Vagina (tissue), 2 donors: Measurements from ENCODE around the gene ABCC3. TPM values are rescaled to one million over a fixed set of nuclear protein-coding genes. Genes with fewer than 3 reads are reported as not detected.

Experiments
- DNase-seq, 2 donors: peaks; one replicate each; pipeline ENCODE4 v3.0.0-alpha.2; 2017; ENCODE audit errors: extremely low spot score in 2 of 2
- H3K27ac ChIP-seq: fragments of 200-600 bp; sonication (generic); one replicate; pipeline ENCODE4 v1.5.1; 2019
- H3K27me3 ChIP-seq: fragments of 200-600 bp; sonication (generic); one replicate; pipeline ENCODE4 v1.5.1; 2019
- H3K36me3 ChIP-seq, 2 donors: fragments of 200-600 bp; sonication (generic); one replicate each; pipeline ENCODE4 v1.5.1; 2017 to 2019
- H3K4me1 ChIP-seq: fragments of 200-600 bp; sonication (generic); one replicate; pipeline ENCODE4 v1.5.1; 2019
- H3K4me3 ChIP-seq, 2 donors: fragments of 200-600 bp; sonication (generic); 1 replicate in 1 of 2; 2 replicates in 1 of 2; pipeline ENCODE4 v1.5.1; 2016 to 2019
- H3K9me3 ChIP-seq: fragments of 200-600 bp; sonication (generic); one replicate; pipeline ENCODE4 v1.5.1; 2019
- POLR2A ChIP-seq, 2 donors: fragments of 450-650 bp; IDR thresholded peaks; one replicate each; pipeline ENCODE4 v1.6.1; 2017; ENCODE audit warnings: antibody characterized with exemption in 2 of 2, mild to moderate bottlenecking in 2 of 2, moderate library complexity in 2 of 2
- POLR2AphosphoS5 ChIP-seq, 2 donors: sonication (generic); formaldehyde crosslinking; IDR thresholded peaks; one replicate each; pipeline ENCODE4 v1.9.0; 2017; ENCODE audit warnings: antibody characterized with exemption in 2 of 2, mild to moderate bottlenecking in 2 of 2, low read depth in 1 of 2; ENCODE audit not compliant: insufficient read depth in 1 of 2
- intact Hi-C: fragments of 100-400 bp; cut with DNase I; formaldehyde crosslinking; loops from one replicate; pipeline ENCODE4 v1.15.1; 2023
- total RNA-seq: library from RNA; depleted of rRNA; stranded (reverse); fragments of >200 nt; gene quantifications from one replicate; pipeline ENCODE4 v1.2.3, GENCODE V29; 2016
- TF ChIP-seq, protein P1 (sequence below), 3 experiments: fragments of 450-650 bp in 2 of 3; fragments of 200-600 bp in 1 of 3; sonication (generic) in 1 of 3; IDR thresholded peaks; one replicate each; pipeline ENCODE4 v1.5.1; 2017 to 2019; ENCODE audit warnings: antibody characterized with exemption in 3 of 3, mild to moderate bottlenecking in 2 of 3, moderate library complexity in 2 of 3

The ABCC3 gene
- total RNA-seq, 1 donor from 2014 or later, result 47.6 TPM

DNA sequence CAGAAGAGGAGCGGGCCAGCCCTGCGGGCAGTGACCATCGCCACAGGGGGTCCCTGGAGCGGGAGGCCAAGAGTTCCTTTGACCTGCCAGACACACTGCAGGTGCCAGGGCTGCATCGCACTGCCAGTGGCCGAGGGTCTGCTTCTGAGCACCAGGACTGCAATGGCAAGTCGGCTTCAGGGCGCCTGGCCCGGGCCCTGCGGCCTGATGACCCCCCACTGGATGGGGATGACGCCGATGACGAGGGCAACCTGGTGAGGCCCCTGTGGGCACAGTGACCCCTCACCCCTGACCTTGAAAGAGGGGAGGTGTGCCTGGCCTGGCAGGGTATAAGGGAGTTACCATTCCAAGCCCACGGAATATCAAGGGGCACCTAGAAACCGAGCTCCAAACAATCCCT is 35.1 kb upstream of the ABCC3 start:
- Histone ChIP-seq H3K27me3 (no peaks in the 10 kb centered on the region), H3K9me3 (no peaks in the 10 kb centered on the region), H3K4me1 (peaks cover 9% of the 10 kb centered on the region), H3K36me3 (no peaks in the 10 kb centered on the region), H3K4me3 (no peak overlapping the region), H3K27ac (no peak overlapping the region)
- TF ChIP-seq POLR2A (IDR thresholded peaks at IDR 0.05) (no peak), POLR2AphosphoS5 (IDR thresholded peaks at IDR 0.05; ENCODE audit: insufficient read depth in 1 of 2, low read depth in 1 of 2) (no peak)
- TF ChIP-seq, protein P1, sequence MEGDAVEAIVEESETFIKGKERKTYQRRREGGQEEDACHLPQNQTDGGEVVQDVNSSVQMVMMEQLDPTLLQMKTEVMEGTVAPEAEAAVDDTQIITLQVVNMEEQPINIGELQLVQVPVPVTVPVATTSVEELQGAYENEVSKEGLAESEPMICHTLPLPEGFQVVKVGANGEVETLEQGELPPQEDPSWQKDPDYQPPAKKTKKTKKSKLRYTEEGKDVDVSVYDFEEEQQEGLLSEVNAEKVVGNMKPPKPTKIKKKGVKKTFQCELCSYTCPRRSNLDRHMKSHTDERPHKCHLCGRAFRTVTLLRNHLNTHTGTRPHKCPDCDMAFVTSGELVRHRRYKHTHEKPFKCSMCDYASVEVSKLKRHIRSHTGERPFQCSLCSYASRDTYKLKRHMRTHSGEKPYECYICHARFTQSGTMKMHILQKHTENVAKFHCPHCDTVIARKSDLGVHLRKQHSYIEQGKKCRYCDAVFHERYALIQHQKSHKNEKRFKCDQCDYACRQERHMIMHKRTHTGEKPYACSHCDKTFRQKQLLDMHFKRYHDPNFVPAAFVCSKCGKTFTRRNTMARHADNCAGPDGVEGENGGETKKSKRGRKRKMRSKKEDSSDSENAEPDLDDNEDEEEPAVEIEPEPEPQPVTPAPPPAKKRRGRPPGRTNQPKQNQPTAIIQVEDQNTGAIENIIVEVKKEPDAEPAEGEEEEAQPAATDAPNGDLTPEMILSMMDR (IDR thresholded peaks at IDR 0.05), result no peak
- no peak for DNase-seq
- intact Hi-C loops, result no loop called here

DNA sequence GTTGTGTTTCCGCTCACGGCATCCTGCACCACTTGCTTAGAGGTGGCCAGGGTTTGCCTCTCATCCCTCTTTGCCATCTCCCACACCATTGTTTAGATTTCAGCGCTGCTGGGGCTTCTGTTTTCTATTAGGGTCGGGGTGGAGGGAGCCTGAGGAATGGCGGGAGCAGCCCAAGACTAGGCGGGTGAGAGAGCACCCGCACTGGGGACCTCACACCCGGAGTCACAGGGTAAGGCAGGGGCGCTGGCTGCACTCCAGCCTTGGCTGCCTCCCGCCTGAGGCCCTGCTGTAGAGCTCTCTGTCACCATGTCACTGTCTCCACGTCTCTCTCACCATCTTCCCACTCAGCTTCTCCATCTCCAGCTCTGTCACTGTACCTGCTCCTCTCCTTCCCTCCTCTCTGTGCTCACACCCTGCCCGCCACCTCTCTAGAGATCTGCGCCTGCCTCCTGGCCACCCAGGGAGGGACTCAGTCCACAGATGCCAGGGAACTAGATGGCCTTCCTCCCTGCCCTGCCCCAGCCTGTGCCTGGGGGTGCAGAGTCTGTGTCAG is 32.8 kb upstream of the ABCC3 start:
- Histone ChIP-seq H3K9me3 (no peaks in the 10 kb centered on the region), H3K4me1 (peaks cover 23% of the 10 kb centered on the region), H3K27ac (no peak overlapping the region), H3K36me3 (no peaks in the 10 kb centered on the region), H3K27me3 (no peaks in the 10 kb centered on the region), H3K4me3 (no peak overlapping the region)
- intact Hi-C loops, result no loop called here
- TF ChIP-seq POLR2AphosphoS5 (IDR thresholded peaks at IDR 0.05; ENCODE audit: insufficient read depth in 1 of 2, low read depth in 1 of 2), result no peak
- TF ChIP-seq POLR2A (IDR thresholded peaks at IDR 0.05), result no peak
- no peak for DNase-seq

DNA sequence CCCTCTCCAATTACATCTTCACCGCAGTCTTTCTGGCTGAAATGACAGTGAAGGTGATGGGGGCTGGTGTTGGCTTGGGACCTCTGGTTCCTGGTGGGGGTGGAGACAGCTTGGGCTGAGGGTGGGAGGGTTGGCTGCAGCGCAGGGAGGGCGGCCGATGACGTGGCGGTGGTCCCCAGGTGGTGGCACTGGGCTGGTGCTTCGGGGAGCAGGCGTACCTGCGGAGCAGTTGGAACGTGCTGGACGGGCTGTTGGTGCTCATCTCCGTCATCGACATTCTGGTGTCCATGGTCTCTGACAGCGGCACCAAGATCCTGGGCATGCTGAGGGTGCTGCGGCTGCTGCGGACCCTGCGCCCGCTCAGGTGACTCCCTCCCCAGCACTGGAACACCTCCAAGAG is 31.8 kb upstream of the ABCC3 start:
- DNase-seq, result no peak
- Histone ChIP-seq H3K4me1 (peaks cover 31% of the 10 kb centered on the region), H3K4me3 (no peak overlapping the region), H3K9me3 (no peaks in the 10 kb centered on the region), H3K27me3 (no peaks in the 10 kb centered on the region), H3K36me3 (no peaks in the 10 kb centered on the region), H3K27ac (no peak overlapping the region)
- intact Hi-C loops, result no loop called here
- TF ChIP-seq POLR2AphosphoS5 (IDR thresholded peaks at IDR 0.05; ENCODE audit: insufficient read depth in 1 of 2, low read depth in 1 of 2) (no peak), POLR2A (IDR thresholded peaks at IDR 0.05) (no peak)
- TF ChIP-seq, protein P1 (IDR thresholded peaks at IDR 0.05), result no peak

DNA sequence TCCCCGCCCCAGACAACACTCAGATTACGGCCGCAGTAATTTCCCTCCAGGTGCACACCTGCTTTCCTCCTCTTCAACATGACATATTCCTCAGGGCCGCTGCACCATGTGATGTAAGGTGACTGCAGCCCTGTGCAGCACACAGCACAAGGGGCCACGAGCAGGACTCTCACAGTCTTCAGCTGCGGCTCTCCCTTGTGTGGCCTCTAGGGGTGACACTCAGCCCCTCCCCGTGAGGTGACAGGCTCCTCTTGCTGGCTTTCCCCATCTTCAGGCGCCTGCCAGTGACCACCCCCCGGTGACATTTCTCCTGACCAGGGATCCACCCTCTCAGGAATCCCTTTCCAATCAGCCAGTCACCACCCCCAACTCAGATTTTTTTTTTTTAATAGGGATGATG is 31.3 kb upstream of the ABCC3 start:
- no peak overlapping the region for H3K4me3 ChIP-seq
- intact Hi-C loops, result no loop called here
- H3K27me3 ChIP-seq, result no peaks in the 10 kb centered on the region
- no peak overlapping the region for H3K27ac ChIP-seq
- H3K36me3 ChIP-seq, result no peaks in the 10 kb centered on the region
- no peak for TF ChIP-seq POLR2AphosphoS5 (IDR thresholded peaks at IDR 0.05; ENCODE audit: insufficient read depth in 1 of 2, low read depth in 1 of 2)
- TF ChIP-seq POLR2A (IDR thresholded peaks at IDR 0.05), result no peak
- TF ChIP-seq, protein P1 (IDR thresholded peaks at IDR 0.05), result no peak
- H3K4me1 ChIP-seq, result peaks cover 31% of the 10 kb centered on the region
- no peaks in the 10 kb centered on the region for H3K9me3 ChIP-seq
- no peak for DNase-seq

DNA sequence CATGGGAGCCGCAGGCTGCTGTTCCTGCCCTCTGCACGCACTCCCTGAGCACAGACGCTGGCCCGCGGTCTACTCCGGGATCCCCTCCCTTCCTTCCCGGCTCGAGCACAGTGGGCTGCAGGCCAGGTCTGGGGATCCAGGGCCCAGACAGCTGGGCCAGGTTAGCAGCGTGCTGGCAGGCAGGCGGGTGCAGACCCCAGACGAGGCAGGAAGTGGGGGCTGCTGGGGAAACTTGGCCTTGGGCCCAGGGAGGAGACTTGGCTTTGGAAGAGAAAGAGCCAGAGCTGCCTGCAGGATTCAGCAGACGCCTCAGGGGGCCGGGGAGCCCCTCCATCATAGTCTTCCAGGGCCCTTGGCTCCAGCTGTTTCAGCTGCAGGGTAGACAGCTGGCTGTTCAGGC is 30.2 kb upstream of the ABCC3 start:
- Histone ChIP-seq H3K4me3 (peak overlapping the region in 1 of 2 donors; percentile 27), H3K27ac (peak overlapping the region; percentile 76)
- no peak for DNase-seq

DNA sequence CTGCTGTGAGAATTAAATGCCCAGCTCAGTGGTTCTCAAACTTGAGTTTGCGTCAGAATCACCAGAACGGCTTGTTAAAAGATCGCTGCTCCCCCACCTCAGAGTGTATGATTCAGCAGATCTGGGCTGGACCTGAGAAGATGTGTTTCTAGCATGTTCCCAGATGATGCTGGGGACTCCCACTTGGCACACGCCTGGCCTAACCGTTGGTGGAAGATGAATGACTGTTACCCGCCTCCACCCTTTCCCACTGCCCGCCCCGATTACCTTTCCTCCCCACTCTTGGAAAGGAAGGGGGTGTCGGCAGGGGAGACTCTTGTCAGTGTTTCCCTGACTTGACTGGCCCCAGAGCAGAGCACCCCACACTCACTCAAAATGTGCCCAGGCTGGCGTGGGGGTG is 29.3 kb upstream of the ABCC3 start:
- Histone ChIP-seq H3K36me3 (no peaks in the 10 kb centered on the region), H3K4me1 (peaks cover 31% of the 10 kb centered on the region), H3K27me3 (no peaks in the 10 kb centered on the region), H3K9me3 (no peaks in the 10 kb centered on the region), H3K4me3 (no peak overlapping the region), H3K27ac (peak overlapping the region; percentile 76)
- intact Hi-C loops, result no loop called here
- TF ChIP-seq POLR2AphosphoS5 (IDR thresholded peaks at IDR 0.05; ENCODE audit: insufficient read depth in 1 of 2, low read depth in 1 of 2) (no peak), POLR2A (IDR thresholded peaks at IDR 0.05) (no peak)
- TF ChIP-seq, protein P1 (IDR thresholded peaks at IDR 0.05), result no peak
- no peak for DNase-seq

More for the DNA sequence above, 30.2 kb upstream of the ABCC3 start:
- TF ChIP-seq POLR2AphosphoS5 (IDR thresholded peaks at IDR 0.05; ENCODE audit: insufficient read depth in 1 of 2, low read depth in 1 of 2), result peak; percentile 16 to 71
- no peak for TF ChIP-seq POLR2A (IDR thresholded peaks at IDR 0.05)
- no peaks in the 10 kb centered on the region for H3K36me3 ChIP-seq
- no peaks in the 10 kb centered on the region for H3K9me3 ChIP-seq
- intact Hi-C loops, result no loop called here
- H3K27me3 ChIP-seq, result no peaks in the 10 kb centered on the region
- peaks cover 31% of the 10 kb centered on the region for H3K4me1 ChIP-seq
